OCI-LY1 (cell line): ENCODE data around the gene NPFF.

Source experiments
- H2AFZ ChIP-seq: fragments of 200-600 bp; sonication (generic), shearing (Covaris generic); 2 replicates; pipeline ENCODE4 v1.6.0; 2014; ENCODE audit warnings: antibody characterized with exemption, mild to moderate bottlenecking, low read length
- H3F3A ChIP-seq: fragments of 200-600 bp; sonication (generic), shearing (Covaris generic); 2 replicates; pipeline ENCODE4 v1.6.0; 2014; ENCODE audit warnings: mild to moderate bottlenecking, antibody characterized with exemption, low read length, moderate library complexity; ENCODE audit not compliant: insufficient read depth
- H3K27ac ChIP-seq: fragments of 200-600 bp; sonication (generic); 2 replicates; pipeline ENCODE4 v1.5.1; 2014; ENCODE audit warnings: low read length, mixed run types, mild to moderate bottlenecking, low read depth; ENCODE audit not compliant: poor library complexity, severe bottlenecking
- H3K27me3 ChIP-seq: fragments of 200-600 bp; sonication (generic); 2 replicates; pipeline ENCODE4 v1.6.0; 2014; ENCODE audit warnings: antibody characterized with exemption, mild to moderate bottlenecking, low read length, moderate library complexity; ENCODE audit not compliant: insufficient read depth
- H3K36me3 ChIP-seq: fragments of 200-600 bp; sonication (generic); 2 replicates; pipeline ENCODE4 v1.6.1; 2014; ENCODE audit warnings: mild to moderate bottlenecking, antibody characterized with exemption, low read length, moderate library complexity, mixed read lengths; ENCODE audit not compliant: insufficient read depth
- H3K4me1 ChIP-seq: fragments of 200-600 bp; sonication (generic); 2 replicates; pipeline ENCODE4 v1.5.1; 2014; ENCODE audit warnings: mild to moderate bottlenecking, low read length, moderate library complexity; ENCODE audit not compliant: insufficient read depth, severe bottlenecking
- H3K4me2 ChIP-seq: fragments of 200-600 bp; sonication (generic), shearing (Covaris generic); 2 replicates; pipeline ENCODE4 v1.6.1; 2014; ENCODE audit warnings: low read length
- H3K4me3 ChIP-seq: fragments of 200-600 bp; sonication (generic); 2 replicates; pipeline ENCODE4 v1.5.1; 2014; ENCODE audit warnings: low read length, low read depth, mild to moderate bottlenecking, mixed read lengths; ENCODE audit not compliant: poor library complexity, severe bottlenecking
- H3K79me2 ChIP-seq: fragments of 200-600 bp; shearing (Covaris generic); 2 replicates; pipeline ENCODE4 v1.6.1; 2016; ENCODE audit warnings: mixed run types, low read length, mixed read lengths; ENCODE audit not compliant: insufficient read depth
- H3K9ac ChIP-seq: fragments of 200-600 bp; sonication (generic), shearing (Covaris generic); 2 replicates; pipeline ENCODE4 v1.6.1; 2014; ENCODE audit warnings: mild to moderate bottlenecking, low read length, mixed read lengths
- H3K9me2 ChIP-seq: fragments of 200-600 bp; sonication (generic), shearing (Covaris generic); 2 replicates; pipeline ENCODE4 v1.6.1; 2014; ENCODE audit warnings: low read depth, mild to moderate bottlenecking, low read length, mixed read lengths
- H3K9me3 ChIP-seq: fragments of 200-600 bp; shearing (Covaris generic); 2 replicates; pipeline ENCODE4 v1.6.1; 2014; ENCODE audit warnings: low read length, mixed read lengths
- H4K20me1 ChIP-seq: fragments of 200-600 bp; sonication (generic), shearing (Covaris generic); 2 replicates; pipeline ENCODE4 v1.6.0; 2016; ENCODE audit warnings: mild to moderate bottlenecking, low read length; ENCODE audit not compliant: insufficient read depth
- CTCF ChIP-seq: fragments of 200-600 bp; sonication (generic), shearing (Covaris generic); IDR thresholded peaks from 2 replicates; pipeline ENCODE4 v1.5.1; 2017; ENCODE audit warnings: mild to moderate bottlenecking, antibody characterized with exemption, low read length, moderate library complexity, mixed read lengths
- EZH2 ChIP-seq: fragments of 200-600 bp; sonication (generic), shearing (Covaris generic); IDR thresholded peaks from 2 replicates; pipeline ENCODE4 v1.8.0; 2017; ENCODE audit warnings: borderline replicate concordance, mixed run types, mild to moderate bottlenecking, antibody characterized with exemption, low read length, moderate library complexity, mixed read lengths

NPFF gene

GRCh38 chr12:53468282-53468681 is 39.0 kb downstream of the NPFF start:
- Histone ChIP-seq H3K79me2 (0 out of 2 replicates have a peak, but pooled peaks cover 2% of the 10 kb centered on the region), H4K20me1 (no peaks in the 10 kb centered on the region), H3K4me2 (no peak overlapping the region)

GRCh38 chr12:53467880-53468279 is 39.4 kb downstream of the NPFF start:
- H3K27ac ChIP-seq = no peak overlapping the region
- H3K4me1 ChIP-seq = no peaks in the 10 kb centered on the region
- no peak overlapping the region for H3K4me2 ChIP-seq
- no peaks in the 10 kb centered on the region for H3K27me3 ChIP-seq
- no peak for TF ChIP-seq CTCF
- TF ChIP-seq EZH2 = no peak
- H3K9ac ChIP-seq = no peak overlapping the region
- no peaks in the 10 kb centered on the region for H4K20me1 ChIP-seq
- H3K79me2 ChIP-seq = 0 out of 2 replicates have a peak, but pooled peaks cover 2% of the 10 kb centered on the region
- peaks cover 98% of the 10 kb centered on the region for H3K36me3 ChIP-seq
- H3F3A ChIP-seq = 0 out of 2 replicates have a peak, but pooled peaks cover 4% of the 10 kb centered on the region
- H3K9me2 ChIP-seq = no peaks in the 10 kb centered on the region
- H3K9me3 ChIP-seq = no peaks in the 10 kb centered on the region
- no peak overlapping the region for H2AFZ ChIP-seq
- H3K4me3 ChIP-seq = no peak overlapping the region

More at GRCh38 chr12:53468282-53468681, 39.0 kb downstream of the NPFF start:
- Histone ChIP-seq H3K9me2 (no peaks in the 10 kb centered on the region), H3K27me3 (no peaks in the 10 kb centered on the region), H3K4me3 (no peak overlapping the region), H3K9ac (no peak overlapping the region), H3F3A (0 out of 2 replicates have a peak, but pooled peaks cover 4% of the 10 kb centered on the region), H2AFZ (no peak overlapping the region), H3K9me3 (no peaks in the 10 kb centered on the region), H3K27ac (no peak overlapping the region), H3K36me3 (peaks cover 98% of the 10 kb centered on the region), H3K4me1 (no peaks in the 10 kb centered on the region)
- TF ChIP-seq EZH2 = no peak
- TF ChIP-seq CTCF = no peak

GRCh38 chr12:53467082-53467481 is 40.2 kb downstream of the NPFF start:
- H3F3A ChIP-seq = 0 out of 2 replicates have a peak, but pooled peaks cover 1% of the 10 kb centered on the region
- H3K9me3 ChIP-seq = no peaks in the 10 kb centered on the region
- H3K9ac ChIP-seq = no peak overlapping the region
- H3K79me2 ChIP-seq = no peaks in the 10 kb centered on the region
- H3K27ac ChIP-seq = no peak overlapping the region
- no peaks in the 10 kb centered on the region for H3K27me3 ChIP-seq
- H3K4me3 ChIP-seq = no peak overlapping the region
- no peaks in the 10 kb centered on the region for H4K20me1 ChIP-seq
- TF ChIP-seq CTCF = no peak
- no peak for TF ChIP-seq EZH2
- no peak overlapping the region for H3K4me2 ChIP-seq
- H3K36me3 ChIP-seq = peaks cover 98% of the 10 kb centered on the region
- no peaks in the 10 kb centered on the region for H3K9me2 ChIP-seq
- no peaks in the 10 kb centered on the region for H3K4me1 ChIP-seq
- H2AFZ ChIP-seq = no peak overlapping the region
